HepG2 (cell line): ENCODE measurements around the gene DEUP1.

Experiments used
- CHCHD3 ChIP-seq: sonication (generic); formaldehyde crosslinking; IDR thresholded peaks from 2 replicates; pipeline ENCODE4 v1.8.0; 2022; ENCODE audit warnings: mild to moderate bottlenecking, missing genetic modification reagents, moderate library complexity
- HNRNPK ChIP-seq: fragments of 200-400 bp; formaldehyde crosslinking; IDR thresholded peaks from 2 replicates; pipeline ENCODE4 v1.6.1; 2018; ENCODE audit warnings: low read length, low read depth, moderate library complexity, mild to moderate bottlenecking; ENCODE audit not compliant: poor library complexity, severe bottlenecking
- KLF13 ChIP-seq: sonication (generic); formaldehyde crosslinking; IDR thresholded peaks from 2 replicates; pipeline ENCODE4 v1.4.0; 2020; ENCODE audit warnings: mild to moderate bottlenecking, missing genetic modification reagents
- KLF6 ChIP-seq: IDR thresholded peaks from 2 replicates; pipeline ENCODE4 v1.8.0; 2016; ENCODE audit warnings: missing biosample characterization, missing genetic modification reagents
- MEIS1 ChIP-seq: sonication (generic); formaldehyde crosslinking; IDR thresholded peaks from 2 replicates; pipeline ENCODE4 v1.9.0; 2021; ENCODE audit warnings: mild to moderate bottlenecking, missing genetic modification reagents, moderate library complexity, borderline replicate concordance
- PHF8 ChIP-seq: sonication (generic); formaldehyde crosslinking; IDR thresholded peaks from 2 replicates; pipeline ENCODE4 v1.5.0; 2020; ENCODE audit warnings: missing genetic modification reagents
- PLRG1 ChIP-seq: fragments of 450-650 bp; conservative IDR thresholded peaks from 2 replicates; pipeline ENCODE4 v1.6.1; 2016
- TBL1XR1 ChIP-seq: fragments of 150-350 bp; IDR thresholded peaks from 2 replicates; pipeline ENCODE4 v1.6.1; 2014; ENCODE audit warnings: borderline replicate concordance, low read length; ENCODE audit not compliant: partially characterized antibody
- ZNF274 ChIP-seq: sonication (generic); formaldehyde crosslinking; IDR thresholded peaks from 2 replicates; pipeline ENCODE4 v1.5.1; 2020; ENCODE audit warnings: mild to moderate bottlenecking, missing genetic modification reagents
- ZNF598 ChIP-seq: sonication (generic); formaldehyde crosslinking; IDR thresholded peaks from 2 replicates; pipeline ENCODE4 v1.5.1; 2020; ENCODE audit warnings: mild to moderate bottlenecking, missing genetic modification reagents, borderline replicate concordance
- ZNF616 ChIP-seq: sonication (generic); formaldehyde crosslinking; IDR thresholded peaks from 2 replicates; pipeline ENCODE4 v1.5.0; 2020; ENCODE audit warnings: low read depth, mild to moderate bottlenecking, missing genetic modification reagents
- TF ChIP-seq, protein P1 (sequence below): sonication (generic); formaldehyde crosslinking; IDR thresholded peaks from 2 replicates; pipeline ENCODE4 v1.5.1; 2020; ENCODE audit warnings: missing genetic modification reagents, mild to moderate bottlenecking, borderline replicate concordance

DNA sequence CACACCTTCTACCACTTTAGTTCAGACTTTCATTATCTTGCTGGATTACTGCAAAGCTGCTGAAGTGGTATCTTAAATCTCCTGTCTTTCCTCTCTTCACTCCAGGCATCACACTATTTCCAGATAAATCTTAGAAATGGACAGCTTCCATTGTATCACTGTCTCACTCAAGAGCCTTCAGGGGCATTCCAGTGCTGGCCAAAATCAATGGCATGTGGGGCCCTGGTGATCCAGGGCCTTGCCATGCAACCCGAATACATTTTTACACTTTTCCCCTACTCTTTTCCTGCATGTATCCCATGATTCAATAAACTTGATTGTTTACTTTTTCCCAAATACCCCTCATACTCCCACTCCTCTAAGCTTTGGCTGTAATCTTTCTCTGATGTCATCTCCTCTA is 39.4 kb upstream of the DEUP1 start:
- TF ChIP-seq PLRG1, result no peak
- no peak for TF ChIP-seq HNRNPK
- no peak for TF ChIP-seq ZNF616 (CRISPR knock-in tag)
- no peak for TF ChIP-seq KLF6 (CRISPR knock-in tag)
- TF ChIP-seq CHCHD3 (CRISPR knock-in tag), result no peak
- no peak for TF ChIP-seq PHF8 (CRISPR knock-in tag)
- TF ChIP-seq MEIS1 (CRISPR knock-in tag), result no peak
- no peak for TF ChIP-seq TBL1XR1
- no peak for TF ChIP-seq KLF13 (CRISPR knock-in tag)
- no peak for TF ChIP-seq ZNF598 (CRISPR knock-in tag)
- no peak for TF ChIP-seq ZNF274
- TF ChIP-seq, protein P1, sequence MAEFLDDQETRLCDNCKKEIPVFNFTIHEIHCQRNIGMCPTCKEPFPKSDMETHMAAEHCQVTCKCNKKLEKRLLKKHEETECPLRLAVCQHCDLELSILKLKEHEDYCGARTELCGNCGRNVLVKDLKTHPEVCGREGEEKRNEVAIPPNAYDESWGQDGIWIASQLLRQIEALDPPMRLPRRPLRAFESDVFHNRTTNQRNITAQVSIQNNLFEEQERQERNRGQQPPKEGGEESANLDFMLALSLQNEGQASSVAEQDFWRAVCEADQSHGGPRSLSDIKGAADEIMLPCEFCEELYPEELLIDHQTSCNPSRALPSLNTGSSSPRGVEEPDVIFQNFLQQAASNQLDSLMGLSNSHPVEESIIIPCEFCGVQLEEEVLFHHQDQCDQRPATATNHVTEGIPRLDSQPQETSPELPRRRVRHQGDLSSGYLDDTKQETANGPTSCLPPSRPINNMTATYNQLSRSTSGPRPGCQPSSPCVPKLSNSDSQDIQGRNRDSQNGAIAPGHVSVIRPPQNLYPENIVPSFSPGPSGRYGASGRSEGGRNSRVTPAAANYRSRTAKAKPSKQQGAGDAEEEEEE, result no peak
